HepG2 (cell line): Measurements from ENCODE around the gene ONECUT2. TPM values are rescaled to one million over a fixed set of nuclear protein-coding genes. Genes with fewer than 3 reads are reported as not detected.
A peak's percentile ranks its signal among the peaks of the same experiment; 100 is the strongest.

ENCODE experiments used
- HMG20A ChIP-seq: IDR thresholded peaks from 2 replicates; pipeline ENCODE4 v1.6.1; 2016; ENCODE audit warnings: borderline replicate concordance
- KLF13 ChIP-seq: sonication (generic); formaldehyde crosslinking; IDR thresholded peaks from 2 replicates; pipeline ENCODE4 v1.4.0; 2020; ENCODE audit warnings: mild to moderate bottlenecking, missing genetic modification reagents
- NFIC ChIP-seq: IDR thresholded peaks from 2 replicates; pipeline ENCODE4 v1.6.1; 2012; ENCODE audit warnings: mild to moderate bottlenecking, low read length, inconsistent platforms
- SALL2 ChIP-seq: sonication (generic); formaldehyde crosslinking; IDR thresholded peaks from 2 replicates; pipeline ENCODE4 v1.8.1; 2023; ENCODE audit warnings: mild to moderate bottlenecking, missing genetic modification reagents, inconsistent platforms
- ZBTB7B ChIP-seq: sonication (generic); formaldehyde crosslinking; IDR thresholded peaks from 2 replicates; pipeline ENCODE4 v1.4.0; 2020; ENCODE audit warnings: missing genetic modification reagents
- ZFP82 ChIP-seq: sonication (generic); formaldehyde crosslinking; IDR thresholded peaks from 2 replicates; pipeline ENCODE4 v1.5.1; 2020; ENCODE audit warnings: mild to moderate bottlenecking, missing genetic modification reagents, borderline replicate concordance
- ZFP90 ChIP-seq: sonication (generic); formaldehyde crosslinking; IDR thresholded peaks from 2 replicates; pipeline ENCODE4 v1.8.0; 2022; ENCODE audit warnings: missing genetic modification reagents, mild to moderate bottlenecking, inconsistent platforms, borderline replicate concordance
- ZKSCAN8 ChIP-seq: IDR thresholded peaks from 2 replicates; pipeline ENCODE4 v1.6.1; 2016; ENCODE audit warnings: borderline replicate concordance, missing genetic modification reagents, missing compliant biosample characterization
- ZNF124 ChIP-seq: sonication (generic); formaldehyde crosslinking; IDR thresholded peaks from 2 replicates; pipeline ENCODE4 v1.4.0; 2020; ENCODE audit warnings: missing genetic modification reagents
- ZNF230 ChIP-seq: sonication (generic); formaldehyde crosslinking; IDR thresholded peaks from 2 replicates; pipeline ENCODE4 v1.4.0; 2020; ENCODE audit warnings: mild to moderate bottlenecking, missing genetic modification reagents
- ZNF264 ChIP-seq: sonication (generic); formaldehyde crosslinking; IDR thresholded peaks from 2 replicates; pipeline ENCODE4 v1.4.0; 2020; ENCODE audit warnings: missing genetic modification reagents
- polyA plus RNA-seq, 8 experiments: library from polyadenylated mRNA; depleted of rRNA in 3 of 8; stranded (reverse) in 7 of 8; unstranded in 1 of 8; fragments of >200 nt; fragmentation: Illumina TruSeq in 4 of 8; extraction: Trizol in 4 of 8; gene quantifications; 2 replicates each; pipeline versions ENCODE4 v1.2.1 to v1.2.3, GENCODE V29; 2011 to 2016; ENCODE audit warnings: low read depth in 4 of 8, missing spikeins in 1 of 8, mixed read lengths in 1 of 8; ENCODE audit not compliant: insufficient read depth in 1 of 8
- total RNA-seq, 5 experiments: library from RNA; depleted of rRNA; stranded (reverse); fragments of >200 nt; fragmentation: Illumina TruSeq; extraction: Trizol; gene quantifications; 2 replicates each; pipeline ENCODE4 v1.2.3, GENCODE V29; 2016; ENCODE audit warnings: low read depth in 1 of 5
- TF ChIP-seq, protein P1 (sequence below): IDR thresholded peaks from 2 replicates; pipeline ENCODE4 v1.4.0; 2020; ENCODE audit warnings: mild to moderate bottlenecking, missing genetic modification reagents
- TF ChIP-seq, protein P2 (sequence below): sonication (generic); formaldehyde crosslinking; IDR thresholded peaks from 2 replicates; pipeline ENCODE4 v1.5.0; 2020; ENCODE audit warnings: mild to moderate bottlenecking, missing genetic modification reagents, borderline replicate concordance
- TF ChIP-seq, protein P3 (sequence below): sonication (generic); formaldehyde crosslinking; IDR thresholded peaks from 2 replicates; pipeline ENCODE4 v1.4.0; 2020; ENCODE audit warnings: mild to moderate bottlenecking, missing genetic modification reagents, borderline replicate concordance
- TF ChIP-seq, protein P4 (sequence below): sonication (generic); formaldehyde crosslinking; IDR thresholded peaks from 2 replicates; pipeline ENCODE4 v1.8.0; 2022; ENCODE audit warnings: missing genetic modification reagents, mild to moderate bottlenecking, inconsistent platforms, borderline replicate concordance

Gene ONECUT2
- total and polyA plus RNA-seq, 2 of the 13 experiments (the other 11 are each of a cell fraction or from before 2014, with no cell fraction given): 3.0 to 3.2 TPM

DNA sequence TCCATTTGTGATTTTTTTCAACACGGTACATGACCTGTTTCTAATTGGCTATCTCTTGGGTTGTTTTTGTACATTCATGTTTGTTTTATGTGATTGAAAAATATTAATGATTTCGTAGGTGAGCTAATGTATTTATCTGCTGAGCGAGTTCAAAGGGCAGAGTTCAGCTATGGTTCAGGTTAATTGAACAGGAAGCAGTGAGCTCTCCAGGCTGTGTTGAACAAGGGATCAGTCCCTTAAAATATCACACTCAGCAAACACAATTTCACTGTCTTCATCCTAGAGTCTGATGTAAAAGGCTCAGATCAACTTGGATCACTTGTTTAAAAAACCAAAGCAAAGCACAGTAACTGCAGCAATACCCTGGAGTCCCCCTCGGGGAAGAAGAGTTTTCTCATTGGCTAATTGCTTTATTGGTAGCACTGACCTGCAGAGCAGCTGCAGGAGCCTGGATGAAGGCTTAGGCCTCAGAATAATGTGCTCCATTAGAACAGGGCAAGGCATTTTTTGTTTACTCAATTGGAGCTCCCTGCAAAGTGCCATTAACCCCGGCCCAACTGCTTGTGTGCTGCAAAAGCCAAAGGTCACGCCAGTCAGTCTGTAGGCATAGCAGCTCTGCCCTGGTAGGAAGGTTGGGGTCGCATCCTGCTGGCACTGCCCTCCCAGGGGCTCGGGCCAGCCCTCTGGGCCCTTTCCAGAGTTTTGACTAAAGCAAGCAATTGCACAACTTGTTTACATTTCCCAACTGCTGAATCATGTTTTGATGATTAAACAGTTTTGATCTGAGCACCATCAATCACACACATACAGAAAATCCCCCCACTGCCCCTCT lies 10.5 kb downstream of the ONECUT2 start (continued):
- TF ChIP-seq ZNF124: peak; percentile 41; the same call in 1 of the 2 replicates
- 0 out of 2 replicates have a peak, but pooled peaks have one; percentile 67 for TF ChIP-seq ZFP82 (CRISPR knock-in tag)
- TF ChIP-seq, protein P1, sequence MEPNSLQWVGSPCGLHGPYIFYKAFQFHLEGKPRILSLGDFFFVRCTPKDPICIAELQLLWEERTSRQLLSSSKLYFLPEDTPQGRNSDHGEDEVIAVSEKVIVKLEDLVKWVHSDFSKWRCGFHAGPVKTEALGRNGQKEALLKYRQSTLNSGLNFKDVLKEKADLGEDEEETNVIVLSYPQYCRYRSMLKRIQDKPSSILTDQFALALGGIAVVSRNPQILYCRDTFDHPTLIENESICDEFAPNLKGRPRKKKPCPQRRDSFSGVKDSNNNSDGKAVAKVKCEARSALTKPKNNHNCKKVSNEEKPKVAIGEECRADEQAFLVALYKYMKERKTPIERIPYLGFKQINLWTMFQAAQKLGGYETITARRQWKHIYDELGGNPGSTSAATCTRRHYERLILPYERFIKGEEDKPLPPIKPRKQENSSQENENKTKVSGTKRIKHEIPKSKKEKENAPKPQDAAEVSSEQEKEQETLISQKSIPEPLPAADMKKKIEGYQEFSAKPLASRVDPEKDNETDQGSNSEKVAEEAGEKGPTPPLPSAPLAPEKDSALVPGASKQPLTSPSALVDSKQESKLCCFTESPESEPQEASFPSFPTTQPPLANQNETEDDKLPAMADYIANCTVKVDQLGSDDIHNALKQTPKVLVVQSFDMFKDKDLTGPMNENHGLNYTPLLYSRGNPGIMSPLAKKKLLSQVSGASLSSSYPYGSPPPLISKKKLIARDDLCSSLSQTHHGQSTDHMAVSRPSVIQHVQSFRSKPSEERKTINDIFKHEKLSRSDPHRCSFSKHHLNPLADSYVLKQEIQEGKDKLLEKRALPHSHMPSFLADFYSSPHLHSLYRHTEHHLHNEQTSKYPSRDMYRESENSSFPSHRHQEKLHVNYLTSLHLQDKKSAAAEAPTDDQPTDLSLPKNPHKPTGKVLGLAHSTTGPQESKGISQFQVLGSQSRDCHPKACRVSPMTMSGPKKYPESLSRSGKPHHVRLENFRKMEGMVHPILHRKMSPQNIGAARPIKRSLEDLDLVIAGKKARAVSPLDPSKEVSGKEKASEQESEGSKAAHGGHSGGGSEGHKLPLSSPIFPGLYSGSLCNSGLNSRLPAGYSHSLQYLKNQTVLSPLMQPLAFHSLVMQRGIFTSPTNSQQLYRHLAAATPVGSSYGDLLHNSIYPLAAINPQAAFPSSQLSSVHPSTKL (CRISPR knock-in tag): peak; percentile 39
- TF ChIP-seq, protein P2, sequence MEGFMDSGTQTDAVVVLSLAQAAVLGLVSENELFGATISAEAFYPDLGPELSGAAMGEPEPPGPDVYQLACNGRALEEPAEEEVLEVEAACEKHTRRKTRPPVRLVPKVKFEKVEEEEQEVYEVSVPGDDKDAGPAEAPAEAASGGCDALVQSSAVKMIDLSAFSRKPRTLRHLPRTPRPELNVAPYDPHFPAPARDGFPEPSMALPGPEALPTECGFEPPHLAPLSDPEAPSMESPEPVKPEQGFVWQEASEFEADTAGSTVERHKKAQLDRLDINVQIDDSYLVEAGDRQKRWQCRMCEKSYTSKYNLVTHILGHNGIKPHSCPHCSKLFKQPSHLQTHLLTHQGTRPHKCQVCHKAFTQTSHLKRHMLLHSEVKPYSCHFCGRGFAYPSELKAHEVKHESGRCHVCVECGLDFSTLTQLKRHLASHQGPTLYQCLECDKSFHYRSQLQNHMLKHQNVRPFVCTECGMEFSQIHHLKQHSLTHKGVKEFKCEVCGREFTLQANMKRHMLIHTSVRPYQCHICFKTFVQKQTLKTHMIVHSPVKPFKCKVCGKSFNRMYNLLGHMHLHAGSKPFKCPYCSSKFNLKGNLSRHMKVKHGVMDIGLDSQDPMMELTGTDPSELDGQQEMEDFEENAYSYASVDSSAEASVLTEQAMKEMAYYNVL (CRISPR knock-in tag): no peak; the same call in 1 of the 2 replicates
- TF ChIP-seq HMG20A: no peak
- TF ChIP-seq ZNF230: no peak
- TF ChIP-seq, protein P3, sequence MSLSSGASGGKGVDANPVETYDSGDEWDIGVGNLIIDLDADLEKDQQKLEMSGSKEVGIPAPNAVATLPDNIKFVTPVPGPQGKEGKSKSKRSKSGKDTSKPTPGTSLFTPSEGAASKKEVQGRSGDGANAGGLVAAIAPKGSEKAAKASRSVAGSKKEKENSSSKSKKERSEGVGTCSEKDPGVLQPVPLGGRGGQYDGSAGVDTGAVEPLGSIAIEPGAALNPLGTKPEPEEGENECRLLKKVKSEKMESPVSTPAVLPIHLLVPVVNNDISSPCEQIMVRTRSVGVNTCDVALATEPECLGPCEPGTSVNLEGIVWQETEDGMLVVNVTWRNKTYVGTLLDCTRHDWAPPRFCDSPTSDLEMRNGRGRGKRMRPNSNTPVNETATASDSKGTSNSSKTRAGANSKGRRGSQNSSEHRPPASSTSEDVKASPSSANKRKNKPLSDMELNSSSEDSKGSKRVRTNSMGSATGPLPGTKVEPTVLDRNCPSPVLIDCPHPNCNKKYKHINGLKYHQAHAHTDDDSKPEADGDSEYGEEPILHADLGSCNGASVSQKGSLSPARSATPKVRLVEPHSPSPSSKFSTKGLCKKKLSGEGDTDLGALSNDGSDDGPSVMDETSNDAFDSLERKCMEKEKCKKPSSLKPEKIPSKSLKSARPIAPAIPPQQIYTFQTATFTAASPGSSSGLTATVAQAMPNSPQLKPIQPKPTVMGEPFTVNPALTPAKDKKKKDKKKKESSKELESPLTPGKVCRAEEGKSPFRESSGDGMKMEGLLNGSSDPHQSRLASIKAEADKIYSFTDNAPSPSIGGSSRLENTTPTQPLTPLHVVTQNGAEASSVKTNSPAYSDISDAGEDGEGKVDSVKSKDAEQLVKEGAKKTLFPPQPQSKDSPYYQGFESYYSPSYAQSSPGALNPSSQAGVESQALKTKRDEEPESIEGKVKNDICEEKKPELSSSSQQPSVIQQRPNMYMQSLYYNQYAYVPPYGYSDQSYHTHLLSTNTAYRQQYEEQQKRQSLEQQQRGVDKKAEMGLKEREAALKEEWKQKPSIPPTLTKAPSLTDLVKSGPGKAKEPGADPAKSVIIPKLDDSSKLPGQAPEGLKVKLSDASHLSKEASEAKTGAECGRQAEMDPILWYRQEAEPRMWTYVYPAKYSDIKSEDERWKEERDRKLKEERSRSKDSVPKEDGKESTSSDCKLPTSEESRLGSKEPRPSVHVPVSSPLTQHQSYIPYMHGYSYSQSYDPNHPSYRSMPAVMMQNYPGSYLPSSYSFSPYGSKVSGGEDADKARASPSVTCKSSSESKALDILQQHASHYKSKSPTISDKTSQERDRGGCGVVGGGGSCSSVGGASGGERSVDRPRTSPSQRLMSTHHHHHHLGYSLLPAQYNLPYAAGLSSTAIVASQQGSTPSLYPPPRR (CRISPR knock-in tag): no peak
- 0 out of 2 replicates have a peak, but pooled peaks have one; percentile 10 for TF ChIP-seq NFIC
- TF ChIP-seq ZNF264 (CRISPR knock-in tag): peak; percentile 17; the same call in 1 of the 2 replicates
- no peak for TF ChIP-seq KLF13 (CRISPR knock-in tag)
- peak; percentile 79; the same call in 1 of the 2 replicates for TF ChIP-seq ZBTB7B (CRISPR knock-in tag)
- TF ChIP-seq, protein P4, sequence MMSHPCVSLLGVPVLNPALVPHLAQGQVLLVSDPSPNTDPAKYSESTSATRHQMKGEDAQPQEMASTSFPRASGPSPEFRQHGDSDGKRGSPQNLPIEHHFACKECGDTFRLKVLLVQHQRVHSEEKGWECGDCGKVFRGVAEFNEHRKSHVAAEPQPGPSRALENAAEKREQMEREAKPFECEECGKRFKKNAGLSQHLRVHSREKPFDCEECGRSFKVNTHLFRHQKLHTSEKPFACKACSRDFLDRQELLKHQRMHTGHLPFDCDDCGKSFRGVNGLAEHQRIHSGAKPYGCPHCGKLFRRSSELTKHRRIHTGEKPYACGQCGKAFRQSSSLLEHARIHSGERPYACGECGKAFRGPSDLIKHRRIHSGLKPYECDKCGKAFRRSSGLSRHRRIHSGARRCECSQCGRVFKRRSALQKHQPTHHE (CRISPR knock-in tag): no peak
- no peak for TF ChIP-seq ZFP90
- TF ChIP-seq ZKSCAN8 (CRISPR knock-in tag): no peak
- no peak for TF ChIP-seq SALL2 (CRISPR knock-in tag)
